OCI-LY3 (cell line): ENCODE data around the gene SALL3.

Experiments used
- EZH2phosphoT487 ChIP-seq: fragments of 200-600 bp; shearing (Covaris generic); IDR thresholded peaks from 2 replicates; pipeline ENCODE4 v1.6.1; 2018; ENCODE audit warnings: antibody characterized with exemption, mixed run types, low read depth
- TF ChIP-seq, protein P1 (sequence below): fragments of 200-600, 300-600 bp; sonication (generic); IDR thresholded peaks from 2 replicates; pipeline ENCODE4 v1.5.1; 2014; ENCODE audit warnings: antibody characterized with exemption, low read length, low read depth

DNA sequence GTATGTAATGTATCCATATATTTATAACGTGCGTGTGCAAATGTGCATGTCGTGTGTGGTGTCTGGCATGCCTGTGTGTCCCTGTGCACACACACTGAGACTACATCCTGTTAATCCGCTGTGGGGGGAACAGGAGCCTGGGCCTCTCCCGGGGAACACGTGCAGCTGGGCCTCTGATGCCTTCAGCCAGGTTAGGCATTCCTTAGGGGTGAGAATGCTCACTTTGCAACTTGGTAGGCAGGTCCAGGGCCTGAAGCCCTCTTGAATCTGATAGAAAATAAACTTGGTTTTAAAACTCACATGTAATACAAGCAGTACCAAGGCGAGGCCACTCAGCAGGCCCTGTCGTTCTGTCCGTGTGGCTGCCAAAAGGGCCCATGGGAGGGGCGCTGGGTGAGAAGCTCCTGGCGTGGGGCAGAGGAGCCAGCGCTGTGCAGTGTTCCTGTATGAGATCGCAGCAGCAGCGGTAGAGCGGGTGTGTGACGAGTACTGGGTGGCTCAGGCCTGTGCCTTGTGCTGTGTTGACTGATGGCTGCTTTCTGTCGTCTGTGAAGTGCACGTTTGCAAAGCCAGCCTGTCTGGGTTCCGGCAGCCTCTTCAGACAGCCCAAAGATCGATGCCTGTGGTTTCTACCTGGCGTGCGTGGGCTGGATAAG lies 16.2 kb downstream of the SALL3 start:
- TF ChIP-seq, protein P1, sequence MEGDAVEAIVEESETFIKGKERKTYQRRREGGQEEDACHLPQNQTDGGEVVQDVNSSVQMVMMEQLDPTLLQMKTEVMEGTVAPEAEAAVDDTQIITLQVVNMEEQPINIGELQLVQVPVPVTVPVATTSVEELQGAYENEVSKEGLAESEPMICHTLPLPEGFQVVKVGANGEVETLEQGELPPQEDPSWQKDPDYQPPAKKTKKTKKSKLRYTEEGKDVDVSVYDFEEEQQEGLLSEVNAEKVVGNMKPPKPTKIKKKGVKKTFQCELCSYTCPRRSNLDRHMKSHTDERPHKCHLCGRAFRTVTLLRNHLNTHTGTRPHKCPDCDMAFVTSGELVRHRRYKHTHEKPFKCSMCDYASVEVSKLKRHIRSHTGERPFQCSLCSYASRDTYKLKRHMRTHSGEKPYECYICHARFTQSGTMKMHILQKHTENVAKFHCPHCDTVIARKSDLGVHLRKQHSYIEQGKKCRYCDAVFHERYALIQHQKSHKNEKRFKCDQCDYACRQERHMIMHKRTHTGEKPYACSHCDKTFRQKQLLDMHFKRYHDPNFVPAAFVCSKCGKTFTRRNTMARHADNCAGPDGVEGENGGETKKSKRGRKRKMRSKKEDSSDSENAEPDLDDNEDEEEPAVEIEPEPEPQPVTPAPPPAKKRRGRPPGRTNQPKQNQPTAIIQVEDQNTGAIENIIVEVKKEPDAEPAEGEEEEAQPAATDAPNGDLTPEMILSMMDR = no peak
- TF ChIP-seq EZH2phosphoT487 = no peak
